K562 (cell line): ENCODE data around the gene CLGN. TPM values are rescaled to one million over a fixed set of nuclear protein-coding genes. Genes with fewer than 3 reads are reported as not detected.

Experiments
- ATAC-seq: fragments of 200-7000 bp; cut with Tn5 transposase; 3 replicates; pipeline ENCODE4 v1.9.1; 2020; ENCODE audit warnings: moderate library complexity
- BruUV-seq: library from RNA; stranded (reverse); fragments of 400-500 nt; replicated peaks from 2 replicates; lab custom pipeline; 2021; lab: Mats Ljungman, UMichigan
- CTCF ChIA-PET: fragments of 300-600 bp; formaldehyde crosslinking; extraction: SDS; loops from one replicate; lab custom pipeline; 2021; ENCODE audit warnings: low intra/inter-chr PET ratio; lab: Yijun Ruan, JAX
- POLR2A ChIA-PET: fragments of 300-600, 350-650 bp; sonication (Branson Sonifier 250); formaldehyde crosslinking; extraction: SDS; loops from one replicate; lab custom pipeline; 2021; ENCODE audit warnings: antibody characterized with exemption, inconsistent platforms; lab: Yijun Ruan, JAX
- DNase-seq, 4 experiments: peaks; one replicate each; pipeline versions ENCODE4 v3.0.0 to v3.0.0-alpha.2; 2011 to 2018; ENCODE audit warnings: low spot score in 3 of 4, mixed read lengths in 3 of 4; ENCODE audit errors: extremely low read depth in 1 of 4
- FAIRE-seq: peaks from 2 replicates; lab custom pipeline; 2011; peaks lifted over from hg19 to GRCh38; lab: Jason Lieb, UNC
- H2AFZ ChIP-seq: 2 replicates; pipeline ENCODE4 v1.6.0; 2011; ENCODE audit warnings: low read depth, low read length, control low read depth, inconsistent platforms
- H3K27ac ChIP-seq: fragments of 200-600 bp; 3 replicates; pipeline ENCODE4 v1.8.0; 2011; ENCODE audit warnings: low read depth, mild to moderate bottlenecking, control low read depth, inconsistent platforms, low read length, moderate library complexity, mixed read lengths; ENCODE audit errors: extremely low read depth
- H3K27me3 ChIP-seq, 2 experiments: fragments of 300-600 bp in 1 of 2; 2 replicates in 1 of 2; 3 replicates in 1 of 2; pipeline versions ENCODE4 v1.6.0 to v1.8.0; 2011; ENCODE audit warnings: inconsistent platforms in 2 of 2, low read length in 2 of 2, mild to moderate bottlenecking in 1 of 2, mixed read lengths in 1 of 2, moderate library complexity in 1 of 2; ENCODE audit not compliant: control insufficient read depth in 2 of 2, insufficient read depth in 2 of 2
- H3K36me3 ChIP-seq: fragments of 300-600 bp; 3 replicates; pipeline ENCODE4 v1.8.0; 2011; ENCODE audit warnings: mild to moderate bottlenecking, low read length, inconsistent platforms; ENCODE audit not compliant: control insufficient read depth, insufficient read depth
- H3K4me1 ChIP-seq, 2 experiments: fragments of 200-600 bp in 1 of 2; replicated peaks in 1 of 2; 2 replicates in 1 of 2; 3 replicates in 1 of 2; pipeline versions ENCODE4 v1.5.1 to v1.8.0; 2011; ENCODE audit warnings: inconsistent platforms in 2 of 2, low read length in 2 of 2, mild to moderate bottlenecking in 1 of 2, mixed read lengths in 1 of 2, moderate library complexity in 1 of 2; ENCODE audit not compliant: control insufficient read depth in 2 of 2, insufficient read depth in 2 of 2
- H3K4me2 ChIP-seq: 2 replicates; pipeline ENCODE4 v1.6.1; 2011; ENCODE audit warnings: low read length, control low read depth, inconsistent platforms, mixed read lengths; ENCODE audit not compliant: insufficient read depth
- H3K4me3 ChIP-seq: fragments of 200-600 bp; sonication (generic), shearing (Covaris generic); 2 replicates; pipeline ENCODE4 v1.5.1; 2016; ENCODE audit warnings: control low read depth, inconsistent platforms
- H3K79me2 ChIP-seq: fragments of 200-600 bp; 3 replicates; pipeline ENCODE4 v1.8.0; 2011; ENCODE audit warnings: low read length, inconsistent platforms; ENCODE audit not compliant: control insufficient read depth, insufficient read depth
- H3K9ac ChIP-seq, 2 experiments: 2 replicates each; pipeline versions ENCODE4 v1.6.0 to v1.6.1; 2011; ENCODE audit warnings: low read depth in 2 of 2, low read length in 2 of 2, control low read depth in 1 of 2, inconsistent platforms in 1 of 2, mild to moderate bottlenecking in 1 of 2, mixed read lengths in 1 of 2; ENCODE audit not compliant: insufficient read depth in 1 of 2
- H3K9me1 ChIP-seq: one replicate; pipeline ENCODE4 v1.6.0; 2011; ENCODE audit warnings: inconsistent platforms, mild to moderate bottlenecking, low read length, moderate library complexity; ENCODE audit not compliant: control insufficient read depth, insufficient read depth
- H3K9me3 ChIP-seq: replicated peaks from 2 replicates; pipeline ENCODE4 v1.5.1; 2011; ENCODE audit warnings: low read depth, low read length, inconsistent platforms; ENCODE audit not compliant: control insufficient read depth, insufficient read depth
- H4K20me1 ChIP-seq: replicated peaks from 2 replicates; pipeline ENCODE4 v1.6.1; 2011; ENCODE audit warnings: low read length, inconsistent platforms, mixed read lengths; ENCODE audit not compliant: control insufficient read depth, insufficient read depth
- BCOR ChIP-seq: fragments of 450-650 bp; IDR thresholded peaks from 2 replicates; pipeline ENCODE4 v1.6.1; 2016
- CC2D1A ChIP-seq: fragments of 450-650 bp; IDR thresholded peaks from 2 replicates; pipeline ENCODE4 v1.6.1; 2017; ENCODE audit warnings: mild to moderate bottlenecking
- CHCHD3 ChIP-seq: fragments of 250-450 bp; sonication (Bioruptor Pico); IDR thresholded peaks from 2 replicates; pipeline ENCODE4 v2.1.2; 2022; ENCODE audit warnings: mild to moderate bottlenecking
- CHD4 ChIP-seq: fragments of 200-600 bp; sonication (generic); IDR thresholded peaks from 3 replicates; pipeline ENCODE4 v1.6.1; 2012; ENCODE audit warnings: low read depth, mild to moderate bottlenecking, mixed read lengths, low read length, inconsistent platforms; ENCODE audit not compliant: insufficient read depth, insufficient replicate concordance, poor library complexity, severe bottlenecking
- CXXC5 ChIP-seq: fragments of 250-450 bp; sonication (Bioruptor Pico); IDR thresholded peaks from 2 replicates; pipeline ENCODE4 v1.8.0; 2022; ENCODE audit warnings: inconsistent platforms, mild to moderate bottlenecking, moderate library complexity
- NCOA4 ChIP-seq: fragments of 450-650 bp; IDR thresholded peaks from 2 replicates; pipeline ENCODE4 v1.6.1; 2018; ENCODE audit warnings: mild to moderate bottlenecking; ENCODE audit not compliant: partially characterized antibody
- RBM39 ChIP-seq: fragments of 200-400 bp; formaldehyde crosslinking; optimal IDR thresholded peaks from 2 replicates; pipeline ENCODE3; 2018; ENCODE audit warnings: low read depth, low read length
- SMARCB1 ChIP-seq: IDR thresholded peaks from 2 replicates; pipeline ENCODE4 v1.6.1; 2011; ENCODE audit warnings: improper control_type of control experiment, low read depth; ENCODE audit not compliant: insufficient read length
- TCFL5 ChIP-seq: fragments of 250-450 bp; sonication (Bioruptor Pico); conservative IDR thresholded peaks from 2 replicates; pipeline ENCODE4 v1.6.1; 2021; ENCODE audit warnings: mild to moderate bottlenecking, moderate library complexity, matching md5 sums
- TSC22D4 ChIP-seq: fragments of 450-650 bp; IDR thresholded peaks from 2 replicates; pipeline ENCODE4 v1.6.1; 2016; ENCODE audit warnings: missing genetic modification characterization, missing biosample characterization, control low read depth
- ZNF354B ChIP-seq: fragments of 250-450 bp; sonication (Bioruptor Pico); IDR thresholded peaks from 2 replicates; pipeline ENCODE4 v1.4.0; 2020
- ZNF57 ChIP-seq: fragments of 450-650 bp; formaldehyde crosslinking; IDR thresholded peaks from 2 replicates; pipeline ENCODE4 v1.4.0; 2020; ENCODE audit warnings: mild to moderate bottlenecking, moderate library complexity
- WGBS: fragments of 100-300 bp; shearing (Covaris generic); methylation state at CpG from one replicate; pipeline ENCODE4 v1.1.6; 2016; ENCODE audit warnings: low coverage, mixed read lengths; ENCODE audit not compliant: insufficient coverage; ENCODE audit errors: missing lambda C conversion rate; 5-methylcytosine and 5-hydroxymethylcytosine counted together
- in situ Hi-C: fragments of 300-500 bp; cut with MboI; formaldehyde crosslinking; loops from 4 replicates; pipeline ENCODE4 v1.15.0; 2018; ENCODE audit warnings: inconsistent platforms, mixed read lengths
- intact Hi-C: fragments of 100-400 bp; cut with micrococcal nuclease; formaldehyde crosslinking; loops from 2 replicates; pipeline ENCODE4 v1.14.2; 2022
- polyA plus RNA-seq, 8 experiments: library from polyadenylated mRNA; depleted of rRNA in 4 of 8; stranded (reverse) in 5 of 8; unstranded in 3 of 8; fragments of >200 nt; fragmentation: Nextera tagmentation in 2 of 8; fragmentation: Illumina TruSeq in 1 of 8; extraction: Ambion mirVana in 2 of 8; extraction: Trizol in 1 of 8; gene quantifications; 2 replicates each; pipeline versions ENCODE4 v1.2.1 to v1.2.3, GENCODE V29; 2011 to 2014; ENCODE audit warnings: inconsistent platforms in 1 of 8, missing spikeins in 1 of 8
- total RNA-seq, 7 experiments: library from RNA; depleted of rRNA in 6 of 7; stranded (reverse); fragments of >200 nt in 6 of 7; fragmentation: Illumina TruSeq in 2 of 7; extraction: Trizol in 2 of 7; gene quantifications; 2 replicates each; pipeline versions ENCODE4 v1.2.1 to v1.2.3, GENCODE V29; 2011 to 2021; ENCODE audit warnings: low replicate concordance in 1 of 7
- TF ChIP-seq, protein P1 (sequence below): sonication (generic); formaldehyde crosslinking; IDR thresholded peaks from 2 replicates; pipeline ENCODE4 v1.8.0; 2022; ENCODE audit warnings: mild to moderate bottlenecking, low read depth, missing genetic modification reagents
- TF ChIP-seq, protein P2 (sequence below): fragments of 150-350 bp; IDR thresholded peaks from 2 replicates; pipeline ENCODE4 v1.6.1; 2014; ENCODE audit warnings: low read depth, mild to moderate bottlenecking, low read length, borderline replicate concordance

CLGN gene
- total and polyA plus RNA-seq, 9 of the 15 experiments (the other 6 are each of a cell fraction or from before 2014, with no cell fraction given), result 0.22 to 3.6 (median 2.7) TPM

- FAIRE-seq (no peak), ATAC-seq (no peak), DNase-seq (no peak)
- Histone ChIP-seq H3K4me1 (no peaks in the 10 kb centered on the region; a peak in 1 of 5 replicates), H3K79me2 (no peaks in the 10 kb centered on the region), H3K27me3 (peaks cover 8 to 21% of the 10 kb centered on the region in 2 experiments), H3K27ac (no peak overlapping the region), H4K20me1 (no peaks in the 10 kb centered on the region), H3K36me3 (no peaks in the 10 kb centered on the region), H3K4me2 (no peak overlapping the region), H3K9ac (no peak overlapping the region), H2AFZ (no peak overlapping the region), H3K9me1 (no peaks in the 10 kb centered on the region), H3K4me3 (no peak overlapping the region), H3K9me3 (no peaks in the 10 kb centered on the region)
- intact Hi-C loops, result loop anchor here (1.0 kb wide), 1 partner anchor 22 kb away; no protein-coding TSS in a partner anchor
- ChIA-PET CTCF (interaction anchor here (0.5 kb wide), 1 partner anchor 294 kb away, joined by 3 read pairs; no protein-coding TSS in a partner anchor), POLR2A (interaction anchor here (0.6 kb wide), 1 partner anchor 1166 kb away, joined by 3 read pairs; no protein-coding TSS in a partner anchor)
- in situ Hi-C loops, result no loop called here
- no TSS peak for BruUV-seq
- TF ChIP-seq TSC22D4 (tag) (no peak), SMARCB1 (no peak), CHD4 (no peak), RBM39 (no peak), TCFL5 (CRISPR knock-in tag) (no peak), CXXC5 (CRISPR knock-in tag) (no peak), CC2D1A (no peak), ZNF57 (CRISPR knock-in tag) (no peak), ZNF354B (no peak), BCOR (no peak), NCOA4 (no peak), CHCHD3 (CRISPR knock-in tag) (no peak)
- TF ChIP-seq, protein P1, sequence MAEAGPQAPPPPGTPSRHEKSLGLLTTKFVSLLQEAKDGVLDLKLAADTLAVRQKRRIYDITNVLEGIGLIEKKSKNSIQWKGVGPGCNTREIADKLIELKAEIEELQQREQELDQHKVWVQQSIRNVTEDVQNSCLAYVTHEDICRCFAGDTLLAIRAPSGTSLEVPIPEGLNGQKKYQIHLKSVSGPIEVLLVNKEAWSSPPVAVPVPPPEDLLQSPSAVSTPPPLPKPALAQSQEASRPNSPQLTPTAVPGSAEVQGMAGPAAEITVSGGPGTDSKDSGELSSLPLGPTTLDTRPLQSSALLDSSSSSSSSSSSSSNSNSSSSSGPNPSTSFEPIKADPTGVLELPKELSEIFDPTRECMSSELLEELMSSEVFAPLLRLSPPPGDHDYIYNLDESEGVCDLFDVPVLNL, result no peak
- TF ChIP-seq, protein P2, sequence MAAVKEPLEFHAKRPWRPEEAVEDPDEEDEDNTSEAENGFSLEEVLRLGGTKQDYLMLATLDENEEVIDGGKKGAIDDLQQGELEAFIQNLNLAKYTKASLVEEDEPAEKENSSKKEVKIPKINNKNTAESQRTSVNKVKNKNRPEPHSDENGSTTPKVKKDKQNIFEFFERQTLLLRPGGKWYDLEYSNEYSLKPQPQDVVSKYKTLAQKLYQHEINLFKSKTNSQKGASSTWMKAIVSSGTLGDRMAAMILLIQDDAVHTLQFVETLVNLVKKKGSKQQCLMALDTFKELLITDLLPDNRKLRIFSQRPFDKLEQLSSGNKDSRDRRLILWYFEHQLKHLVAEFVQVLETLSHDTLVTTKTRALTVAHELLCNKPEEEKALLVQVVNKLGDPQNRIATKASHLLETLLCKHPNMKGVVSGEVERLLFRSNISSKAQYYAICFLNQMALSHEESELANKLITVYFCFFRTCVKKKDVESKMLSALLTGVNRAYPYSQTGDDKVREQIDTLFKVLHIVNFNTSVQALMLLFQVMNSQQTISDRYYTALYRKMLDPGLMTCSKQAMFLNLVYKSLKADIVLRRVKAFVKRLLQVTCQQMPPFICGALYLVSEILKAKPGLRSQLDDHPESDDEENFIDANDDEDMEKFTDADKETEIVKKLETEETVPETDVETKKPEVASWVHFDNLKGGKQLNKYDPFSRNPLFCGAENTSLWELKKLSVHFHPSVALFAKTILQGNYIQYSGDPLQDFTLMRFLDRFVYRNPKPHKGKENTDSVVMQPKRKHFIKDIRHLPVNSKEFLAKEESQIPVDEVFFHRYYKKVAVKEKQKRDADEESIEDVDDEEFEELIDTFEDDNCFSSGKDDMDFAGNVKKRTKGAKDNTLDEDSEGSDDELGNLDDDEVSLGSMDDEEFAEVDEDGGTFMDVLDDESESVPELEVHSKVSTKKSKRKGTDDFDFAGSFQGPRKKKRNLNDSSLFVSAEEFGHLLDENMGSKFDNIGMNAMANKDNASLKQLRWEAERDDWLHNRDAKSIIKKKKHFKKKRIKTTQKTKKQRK, result no peak
- 0% methylated on average over 3 of the region's 3 CpGs for WGBS
These were observed 83.3 kb downstream of the CLGN start for GRCh38 chr4:140344101-140344500.
